Epithelial cell of esophagus (primary cell): Measurements from ENCODE around the gene USF3.

ENCODE experiments used
- DNase-seq: peaks from one replicate; pipeline ENCODE4 v3.0.0; 2010; ENCODE audit warnings: low read depth
- H3K4me3 ChIP-seq: 2 replicates; pipeline ENCODE4 v1.5.1; 2011; ENCODE audit warnings: mild to moderate bottlenecking, low read length, control low read depth
- TF ChIP-seq, protein P1 (sequence below): IDR thresholded peaks from 2 replicates; pipeline ENCODE4 v1.5.1; 2011; ENCODE audit warnings: low read depth, mild to moderate bottlenecking, low read length, control low read depth, inconsistent platforms; ENCODE audit not compliant: insufficient read depth; ENCODE audit errors: missing control alignments

The USF3 gene

GRCh38 chr3:113736548-113737089, 40.2 kb upstream of the USF3 start:
- TF ChIP-seq, protein P1, sequence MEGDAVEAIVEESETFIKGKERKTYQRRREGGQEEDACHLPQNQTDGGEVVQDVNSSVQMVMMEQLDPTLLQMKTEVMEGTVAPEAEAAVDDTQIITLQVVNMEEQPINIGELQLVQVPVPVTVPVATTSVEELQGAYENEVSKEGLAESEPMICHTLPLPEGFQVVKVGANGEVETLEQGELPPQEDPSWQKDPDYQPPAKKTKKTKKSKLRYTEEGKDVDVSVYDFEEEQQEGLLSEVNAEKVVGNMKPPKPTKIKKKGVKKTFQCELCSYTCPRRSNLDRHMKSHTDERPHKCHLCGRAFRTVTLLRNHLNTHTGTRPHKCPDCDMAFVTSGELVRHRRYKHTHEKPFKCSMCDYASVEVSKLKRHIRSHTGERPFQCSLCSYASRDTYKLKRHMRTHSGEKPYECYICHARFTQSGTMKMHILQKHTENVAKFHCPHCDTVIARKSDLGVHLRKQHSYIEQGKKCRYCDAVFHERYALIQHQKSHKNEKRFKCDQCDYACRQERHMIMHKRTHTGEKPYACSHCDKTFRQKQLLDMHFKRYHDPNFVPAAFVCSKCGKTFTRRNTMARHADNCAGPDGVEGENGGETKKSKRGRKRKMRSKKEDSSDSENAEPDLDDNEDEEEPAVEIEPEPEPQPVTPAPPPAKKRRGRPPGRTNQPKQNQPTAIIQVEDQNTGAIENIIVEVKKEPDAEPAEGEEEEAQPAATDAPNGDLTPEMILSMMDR = peak; percentile 56
- DNase-seq = peak; percentile 62
- H3K4me3 ChIP-seq = no peak overlapping the region

GRCh38 chr3:113731694-113732093, 35.3 kb upstream of the USF3 start:
- H3K4me3 ChIP-seq = no peak overlapping the region
- TF ChIP-seq, protein P1 = no peak
- DNase-seq = no peak

DNA sequence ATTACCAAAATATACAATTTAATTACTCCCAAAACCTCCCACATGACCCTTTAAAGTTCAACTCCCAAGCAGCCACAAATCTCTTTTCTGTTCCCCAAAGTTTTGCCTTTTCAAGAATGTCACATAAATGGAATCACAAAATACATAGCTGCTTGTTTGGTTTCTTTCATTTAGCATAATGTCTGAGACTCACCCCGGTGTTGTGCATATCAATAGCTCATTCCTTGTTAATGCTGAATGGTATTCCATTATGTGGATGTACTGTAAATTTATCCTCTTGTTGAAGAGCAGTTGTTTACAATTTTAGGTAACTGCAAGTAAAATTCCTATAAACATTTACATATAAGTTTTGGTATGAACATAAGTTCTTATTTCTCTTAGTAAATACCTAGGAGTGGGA, 34.1 kb upstream of the USF3 start:
- H3K4me3 ChIP-seq = no peak overlapping the region
- TF ChIP-seq, protein P1 = no peak
- DNase-seq = no peak

DNA sequence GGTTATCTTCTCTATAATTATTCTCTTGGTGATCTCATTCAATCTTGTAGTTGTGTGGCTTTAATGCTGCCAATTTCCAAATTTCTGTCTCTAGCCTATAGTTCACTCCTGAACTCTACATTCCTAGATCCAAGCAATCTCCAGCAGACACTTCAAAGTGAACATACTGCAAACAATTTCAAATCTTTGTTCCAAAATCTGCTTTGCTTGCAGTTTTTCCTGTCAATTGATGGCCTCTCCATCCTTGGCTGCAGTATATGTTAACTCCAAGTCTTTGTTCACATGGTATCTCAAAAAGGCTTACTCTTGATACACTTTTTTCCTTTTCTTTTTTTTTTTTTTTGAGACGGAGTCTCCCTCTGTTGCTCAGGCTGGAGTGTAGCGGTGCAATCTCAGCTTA, 32.2 kb upstream of the USF3 start:
- TF ChIP-seq, protein P1 = no peak
- H3K4me3 ChIP-seq = no peak overlapping the region
- DNase-seq = no peak

DNA sequence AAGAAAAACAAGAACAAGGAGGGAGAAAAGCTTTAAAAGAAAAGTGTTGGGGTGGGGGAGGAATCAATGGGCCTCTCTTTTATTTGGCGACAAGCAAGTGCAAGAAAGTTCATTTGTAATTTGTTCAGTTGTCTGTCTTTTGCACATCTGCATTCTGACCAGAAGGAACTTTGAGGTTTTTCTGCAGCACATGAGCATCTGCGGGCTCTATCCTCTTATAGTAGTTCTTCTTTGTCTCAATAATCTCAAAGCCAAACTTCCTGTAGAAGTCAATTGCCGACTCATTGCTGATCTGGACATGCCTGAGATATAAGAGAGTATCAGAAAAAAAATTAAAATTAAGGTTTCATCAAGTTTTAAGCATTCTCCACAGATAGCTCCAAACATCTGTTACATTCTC, 25.2 kb upstream of the USF3 start:
- no peak overlapping the region for H3K4me3 ChIP-seq
- no peak for DNase-seq
- TF ChIP-seq, protein P1 = no peak

- H3K4me3 ChIP-seq = no peak overlapping the region
- TF ChIP-seq, protein P1 = no peak
- no peak for DNase-seq
Observed at GRCh38 chr3:113719758-113720157, 23.3 kb upstream of the USF3 start.

GRCh38 chr3:113719294-113719693, 22.9 kb upstream of the USF3 start:
- H3K4me3 ChIP-seq = no peak overlapping the region
- no peak for DNase-seq
- TF ChIP-seq, protein P1 = no peak
